BJ (cell line): ENCODE measurements around the gene ARHGEF11. TPM values are rescaled to one million over a fixed set of nuclear protein-coding genes. Genes with fewer than 3 reads are reported as not detected.
A peak's percentile ranks its signal among the peaks of the same experiment; 100 is the strongest.

Source experiments
- CTCF ChIA-PET: fragments of 350-600 bp; formaldehyde crosslinking; extraction: SDS; loops from one replicate; lab custom pipeline; 2021; ENCODE audit warnings: antibody characterized with exemption, inconsistent platforms; lab: Yijun Ruan, JAX
- POLR2A ChIA-PET: fragments of 300-600 bp; sonication (Branson Sonifier 250); formaldehyde crosslinking; extraction: SDS; loops from one replicate; lab custom pipeline; 2021; ENCODE audit warnings: antibody characterized with exemption; lab: Charles Lee
- DNase-seq: peaks from one replicate; pipeline ENCODE4 v3.0.0-alpha.2; 2011; ENCODE audit warnings: low read depth
- H3K27me3 ChIP-seq: 2 replicates; pipeline ENCODE4 v1.6.0; 2011; ENCODE audit warnings: low read length; ENCODE audit not compliant: control insufficient read depth, insufficient read depth
- H3K36me3 ChIP-seq: 2 replicates; pipeline ENCODE4 v1.5.1; 2011; ENCODE audit warnings: low read length; ENCODE audit not compliant: control insufficient read depth, insufficient read depth
- H3K4me3 ChIP-seq: 2 replicates; pipeline ENCODE4 v1.5.1; 2011; ENCODE audit warnings: low read depth, mild to moderate bottlenecking, control low read depth, low read length
- CTCF ChIP-seq: IDR thresholded peaks from 2 replicates; pipeline ENCODE4 v1.5.1; 2011; ENCODE audit warnings: low read depth, mild to moderate bottlenecking, control low read depth, inconsistent platforms, low read length, moderate library complexity; ENCODE audit not compliant: insufficient read depth
- polyA plus RNA-seq: library from polyadenylated mRNA; depleted of rRNA; stranded (reverse); fragments of >200 nt; gene quantifications from 2 replicates; pipeline ENCODE4 v1.2.3, GENCODE V29; 2011; rRNA removed
- small RNA-seq: library from RNA; depleted of rRNA; stranded (forward); fragments of <200 nt; gene quantifications from one replicate; pipeline ENCODE3, GENCODE V24; 2012; ENCODE audit warnings: low replicate concordance, low read depth; ENCODE audit not compliant: insufficient read length

ARHGEF11 gene
- polyA plus RNA-seq, 1 experiment, result 19.5 TPM

GRCh38 chr1:156887317-156887716 is 158.2 kb downstream of the ARHGEF11 start:
- Histone ChIP-seq H3K27me3 (peaks cover 29% of the 10 kb centered on the region), H3K36me3 (no peaks in the 10 kb centered on the region), H3K4me3 (no peak overlapping the region)
- DNase-seq, result no peak
- ChIA-PET POLR2A (interaction anchor here (0.7 kb wide), 1 partner anchor 159 kb away, joined by 3 read pairs; the partner anchor contains the start of genes ISG20L2 and METTL25B), CTCF (interaction anchor here (0.6 to 10.8 kb wide), 10 partner anchors 26 to 197 kb away, joined by 3 to 160 read pairs (median 26); partner anchors contain the start of genes INSRR, ISG20L2, METTL25B and NTRK1)
- no peak for TF ChIP-seq CTCF

GRCh38 chr1:156886583-156887281 is 158.8 kb downstream of the ARHGEF11 start:
- no peak for TF ChIP-seq CTCF
- Histone ChIP-seq H3K27me3 (peaks cover 31% of the 10 kb centered on the region), H3K36me3 (no peaks in the 10 kb centered on the region), H3K4me3 (no peak overlapping the region)
- CTCF ChIA-PET, result interaction anchor here (0.9 to 10.8 kb wide), 11 partner anchors 26 to 197 kb away, joined by 3 to 160 read pairs (median 22); partner anchors contain the start of genes INSRR, ISG20L2, LRRC71 and METTL25B
- POLR2A ChIA-PET, result no interaction called here
- no peak for DNase-seq

- DNase-seq, result no peak
- H3K36me3 ChIP-seq, result no peaks in the 10 kb centered on the region
- peaks cover 31% of the 10 kb centered on the region for H3K27me3 ChIP-seq
- H3K4me3 ChIP-seq, result no peak overlapping the region
- TF ChIP-seq CTCF, result no peak
- ChIA-PET CTCF (interaction anchor here (1.2 to 10.8 kb wide), 8 partner anchors 26 to 208 kb away, joined by 3 to 160 read pairs (median 18); partner anchors contain the start of genes ISG20L2, LRRC71, METTL25B and NES), POLR2A (no interaction called here)
Measured at GRCh38 chr1:156885880-156886355, 159.6 kb downstream of the ARHGEF11 start.

GRCh38 chr1:156885314-156885713 is 160.2 kb downstream of the ARHGEF11 start:
- H3K27me3 ChIP-seq, result peaks cover 34% of the 10 kb centered on the region
- 0 out of 2 replicates have a peak, but pooled peaks have one; percentile 5 for TF ChIP-seq CTCF
- DNase-seq, result no peak
- no peak overlapping the region for H3K4me3 ChIP-seq
- POLR2A ChIA-PET, result no interaction called here
- CTCF ChIA-PET, result interaction anchor here (0.7 to 10.8 kb wide), 9 partner anchors 25 to 261 kb away, joined by 3 to 160 read pairs (median 14); partner anchors contain the start of genes ISG20L2, LRRC71, METTL25B and NES
- H3K36me3 ChIP-seq, result no peaks in the 10 kb centered on the region

Small RNA genes within 50 kb of the gene (small RNA-seq; reads per million reads assigned to genes)
- gene MIR765, result not detected
- not detected for gene RN7SL612P

Other genes starting within 250 kb of the ARHGEF11 start
- gene SH2D2A, start 228.9 kb downstream of the ARHGEF11 start, polyA plus RNA-seq, result 0.17 TPM in 1 of 2 replicates, not detected in the other
- not detected in 2 replicates for gene INSRR, start 186.6 kb downstream of the ARHGEF11 start, polyA plus RNA-seq
- 0.02 TPM in 1 of 2 replicates, not detected in the other for gene NTRK1, start 184.9 kb downstream of the ARHGEF11 start, polyA plus RNA-seq
- 25.0 and 50.4 TPM in 2 replicates for gene PEAR1, start 152.0 kb downstream of the ARHGEF11 start, polyA plus RNA-seq
- 0.75 and 1.2 TPM in 2 replicates for gene LRRC71, start 125.1 kb downstream of the ARHGEF11 start, polyA plus RNA-seq
- gene ETV3L, start 54.1 kb upstream of the ARHGEF11 start, polyA plus RNA-seq, result not detected in 2 replicates
- gene ETV3, start 92.7 kb upstream of the ARHGEF11 start, polyA plus RNA-seq, result 7.4 and 7.9 TPM in 2 replicates